Lung (tissue), 12 donors: ENCODE results near the gene PTPN3. TPM values are rescaled to one million over a fixed set of nuclear protein-coding genes. Genes with fewer than 3 reads are reported as not detected.

Source experiments
- ATAC-seq: fragments of 200-7000 bp; cut with Tn5 transposase; one replicate; pipeline ENCODE4 v1.9.1; 2020; ENCODE audit warnings: moderate number of reproducible peaks; ENCODE audit not compliant: insufficient read depth, low FRiP score
- DNase-seq, 3 donors: peaks; one replicate each; pipeline ENCODE4 v3.0.0-alpha.2; 2013 to 2017
- H3K27ac ChIP-seq, 2 donors: one replicate each; pipeline ENCODE4 v1.5.1; 2013; ENCODE audit warnings: mild to moderate bottlenecking in 2 of 2, moderate library complexity in 2 of 2, control low read depth in 1 of 2, inconsistent platforms in 1 of 2, low read depth in 1 of 2, low read length in 1 of 2
- H3K27me3 ChIP-seq, 3 donors: one replicate each; pipeline ENCODE4 v1.5.1; 2013; ENCODE audit warnings: low read length in 2 of 3; ENCODE audit not compliant: control insufficient read depth in 3 of 3, insufficient read depth in 3 of 3
- H3K36me3 ChIP-seq, 4 donors: one replicate each; pipeline ENCODE4 v1.5.1; 2013; ENCODE audit warnings: low read length in 4 of 4, mild to moderate bottlenecking in 1 of 4, moderate library complexity in 1 of 4; ENCODE audit not compliant: control insufficient read depth in 4 of 4, insufficient read depth in 4 of 4
- H3K4me1 ChIP-seq, 5 donors: one replicate each; pipeline ENCODE4 v1.5.1; 2013; ENCODE audit warnings: low read length in 5 of 5, mild to moderate bottlenecking in 2 of 5, moderate library complexity in 1 of 5; ENCODE audit not compliant: control insufficient read depth in 5 of 5, insufficient read depth in 5 of 5
- H3K4me3 ChIP-seq: one replicate; pipeline ENCODE4 v1.5.1; 2013; ENCODE audit warnings: mild to moderate bottlenecking, control low read depth, moderate library complexity
- H3K9ac ChIP-seq, 2 donors: one replicate each; pipeline ENCODE4 v1.5.1; 2013; ENCODE audit warnings: low read length in 2 of 2, control low read depth in 1 of 2; ENCODE audit not compliant: insufficient read depth in 1 of 2
- H3K9me3 ChIP-seq, 4 donors: one replicate each; pipeline ENCODE4 v1.5.1; 2013; ENCODE audit warnings: low read length in 3 of 4, mild to moderate bottlenecking in 1 of 4, moderate library complexity in 1 of 4; ENCODE audit not compliant: control insufficient read depth in 4 of 4, insufficient read depth in 3 of 4
- WGBS, 2 donors: extraction: QIAGEN DNeasy Blood & Tissue Kit; methylation state at CpG; one replicate each; pipeline ENCODE4 v1.1.7; 2013; 5-methylcytosine and 5-hydroxymethylcytosine counted together
- polyA plus RNA-seq, 2 donors: library from polyadenylated mRNA; stranded (reverse); fragments of 200-250 nt; gene quantifications; one replicate each; pipeline ENCODE4 v1.2.1, GENCODE V29; 2013
- total RNA-seq, 2 donors: library from RNA; depleted of rRNA in 1 of 2; stranded (reverse); fragments of >200 nt in 1 of 2; gene quantifications; one replicate each; pipeline ENCODE4 v1.2.1, GENCODE V29; 2014 to 2021
- TF ChIP-seq, protein P1 (sequence below): IDR thresholded peaks from 2 replicates; pipeline ENCODE4 v1.5.1; 2012; ENCODE audit warnings: mild to moderate bottlenecking; ENCODE audit errors: control extremely low read depth, extremely low read depth
- donor health status: control.
- donor health status: control.
- donor health status: Bipolar disorder and iron deficiency.
- donor health status: healthy.
- donor health status: DM: yes; HTN: yes; CAD: no.

The PTPN3 gene
- total and polyA plus RNA-seq, 4 donors: 5.7 to 16.9 (median 11.2) TPM

DNA sequence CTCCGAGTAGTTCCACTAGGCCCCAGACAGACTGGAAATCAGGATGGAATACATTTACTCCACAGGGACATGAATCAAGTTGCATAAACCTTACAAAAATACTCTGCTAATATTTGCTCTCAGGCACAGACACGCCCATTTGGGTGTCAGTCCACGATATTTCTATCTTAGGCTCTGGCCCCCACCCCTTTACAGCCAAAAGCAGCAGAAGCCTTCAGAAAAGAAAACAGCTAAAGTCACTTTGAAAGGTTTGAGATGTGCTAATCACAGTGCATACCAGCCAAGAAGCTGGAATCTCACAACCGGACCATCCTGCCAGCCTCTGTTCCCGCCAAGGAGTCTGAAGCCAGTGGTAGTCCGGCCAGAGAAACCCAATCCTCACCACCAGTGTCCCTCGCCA is 22.6 kb downstream of the PTPN3 start:
- H3K27me3 ChIP-seq: no peaks in the 10 kb centered on the region
- no peaks in the 10 kb centered on the region for H3K36me3 ChIP-seq
- H3K27ac ChIP-seq: peak overlapping the region in 1 of 2 donors; percentile 52
- H3K4me3 ChIP-seq: no peak overlapping the region
- DNase-seq (no peak), ATAC-seq (no peak)
- H3K9ac ChIP-seq: no peak overlapping the region
- H3K9me3 ChIP-seq: peaks cover 0 to 2% (median 0%) of the 10 kb centered on the region in 4 donors
- H3K4me1 ChIP-seq: peaks cover 0 to 24% (median 10%) of the 10 kb centered on the region in 5 donors
- TF ChIP-seq, protein P1, sequence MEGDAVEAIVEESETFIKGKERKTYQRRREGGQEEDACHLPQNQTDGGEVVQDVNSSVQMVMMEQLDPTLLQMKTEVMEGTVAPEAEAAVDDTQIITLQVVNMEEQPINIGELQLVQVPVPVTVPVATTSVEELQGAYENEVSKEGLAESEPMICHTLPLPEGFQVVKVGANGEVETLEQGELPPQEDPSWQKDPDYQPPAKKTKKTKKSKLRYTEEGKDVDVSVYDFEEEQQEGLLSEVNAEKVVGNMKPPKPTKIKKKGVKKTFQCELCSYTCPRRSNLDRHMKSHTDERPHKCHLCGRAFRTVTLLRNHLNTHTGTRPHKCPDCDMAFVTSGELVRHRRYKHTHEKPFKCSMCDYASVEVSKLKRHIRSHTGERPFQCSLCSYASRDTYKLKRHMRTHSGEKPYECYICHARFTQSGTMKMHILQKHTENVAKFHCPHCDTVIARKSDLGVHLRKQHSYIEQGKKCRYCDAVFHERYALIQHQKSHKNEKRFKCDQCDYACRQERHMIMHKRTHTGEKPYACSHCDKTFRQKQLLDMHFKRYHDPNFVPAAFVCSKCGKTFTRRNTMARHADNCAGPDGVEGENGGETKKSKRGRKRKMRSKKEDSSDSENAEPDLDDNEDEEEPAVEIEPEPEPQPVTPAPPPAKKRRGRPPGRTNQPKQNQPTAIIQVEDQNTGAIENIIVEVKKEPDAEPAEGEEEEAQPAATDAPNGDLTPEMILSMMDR: no peak
- WGBS, 2 donors: 54 to 77% methylated on average over 7 of the region's 7 CpGs

DNA sequence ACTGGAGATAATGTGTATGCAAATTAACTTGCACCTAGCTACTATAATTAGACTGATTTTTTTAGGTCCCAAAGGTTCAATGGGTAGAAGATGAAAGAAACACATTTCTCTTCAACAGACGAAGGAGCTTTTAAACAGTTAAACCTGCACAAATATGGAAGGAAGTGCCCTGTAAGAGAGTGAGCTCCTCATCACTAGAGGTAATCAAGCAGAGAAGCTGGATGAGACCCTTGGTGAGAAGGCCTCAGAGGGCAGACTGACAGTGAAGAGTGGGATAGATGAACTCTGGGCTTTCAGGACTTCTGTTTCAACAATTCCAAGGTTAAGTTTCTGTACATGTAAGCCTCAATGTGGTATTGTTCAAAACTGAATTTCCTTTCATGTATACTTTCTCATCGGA is 23.2 kb downstream of the PTPN3 start:
- 81 to 88% methylated on average over 2 of the region's 2 CpGs for WGBS, 2 donors
- no peak for DNase-seq
- Histone ChIP-seq H3K36me3 (no peaks in the 10 kb centered on the region), H3K4me3 (no peak overlapping the region), H3K27ac (peak overlapping the region in 1 of 2 donors; percentile 66), H3K27me3 (no peaks in the 10 kb centered on the region), H3K4me1 (peaks cover 3 to 24% (median 10%) of the 10 kb centered on the region in 5 donors), H3K9ac (no peak overlapping the region), H3K9me3 (peaks cover 0 to 2% (median 0%) of the 10 kb centered on the region in 4 donors)
- TF ChIP-seq, protein P1: no peak
- ATAC-seq: no peak

DNA sequence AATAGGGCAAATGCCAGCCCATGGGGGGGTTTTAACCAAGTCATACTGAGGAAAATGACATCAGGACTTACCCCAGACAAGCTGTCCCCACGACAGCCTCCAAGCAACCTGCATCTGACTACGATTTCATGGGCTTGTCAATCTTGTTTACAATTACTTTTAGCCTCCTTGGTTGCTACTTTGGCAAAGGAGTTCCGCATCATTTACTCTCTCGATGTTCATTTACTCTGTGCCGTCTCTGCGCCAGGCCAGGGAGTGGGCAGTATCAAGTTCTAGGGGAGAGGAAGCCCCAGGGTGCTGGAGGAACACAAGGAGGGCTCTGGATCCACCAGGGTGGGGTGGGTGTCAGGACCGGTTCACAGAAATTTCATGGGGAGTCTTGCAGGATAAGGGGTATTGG is 23.9 kb downstream of the PTPN3 start:
- WGBS, 2 donors: 79 to 81% methylated on average over 7 of the region's 7 CpGs

More for the DNA sequence above, 23.9 kb downstream of the PTPN3 start:
- Histone ChIP-seq H3K4me3 (no peak overlapping the region), H3K9ac (no peak overlapping the region), H3K27me3 (no peaks in the 10 kb centered on the region), H3K9me3 (peaks cover 0 to 2% (median 0%) of the 10 kb centered on the region in 4 donors), H3K4me1 (peaks cover 5 to 24% (median 10%) of the 10 kb centered on the region in 5 donors), H3K27ac (peak overlapping the region; percentile 62 to 75), H3K36me3 (no peaks in the 10 kb centered on the region)
- DNase-seq: no peak
- TF ChIP-seq, protein P1: no peak
- no peak for ATAC-seq
